Stimulated activated effector memory CD8-positive, alpha-beta T cell treated with anti-CD3 and anti-CD28 coated beads, Interleukin-12 subunit alpha, Interleukin-12 subunit beta, amount 100 ng/mL, for 72 hours (primary cell): ENCODE data around the gene GLRA2.

ENCODE experiments used
- ATAC-seq: fragments of 150-1000 bp; cut with Tn5 transposase; 2 replicates; pipeline ENCODE4 v1.10.0; 2021
- DNase-seq, 2 donors: peaks; one replicate each; pipeline ENCODE4 v3.0.0; 2021 to 2022; ENCODE audit warnings: low spot score in 2 of 2
- H3K27ac Mint-ChIP-seq: one replicate; pipeline ENCODE4 v1.8.0; 2022; ENCODE audit warnings: mild to moderate bottlenecking, mixed read lengths
- H3K36me3 Mint-ChIP-seq: one replicate; pipeline ENCODE4 v1.8.0; 2022; ENCODE audit warnings: mild to moderate bottlenecking, mixed read lengths
- H3K4me1 Mint-ChIP-seq: one replicate; pipeline ENCODE4 v1.8.0; 2022; ENCODE audit warnings: mixed read lengths
- H3K4me3 Mint-ChIP-seq: one replicate; pipeline ENCODE4 v1.8.0; 2022; ENCODE audit warnings: mild to moderate bottlenecking, mixed read lengths
- H3K9me3 Mint-ChIP-seq: one replicate; pipeline ENCODE4 v1.8.0; 2022; ENCODE audit warnings: mixed read lengths

Gene GLRA2

DNA sequence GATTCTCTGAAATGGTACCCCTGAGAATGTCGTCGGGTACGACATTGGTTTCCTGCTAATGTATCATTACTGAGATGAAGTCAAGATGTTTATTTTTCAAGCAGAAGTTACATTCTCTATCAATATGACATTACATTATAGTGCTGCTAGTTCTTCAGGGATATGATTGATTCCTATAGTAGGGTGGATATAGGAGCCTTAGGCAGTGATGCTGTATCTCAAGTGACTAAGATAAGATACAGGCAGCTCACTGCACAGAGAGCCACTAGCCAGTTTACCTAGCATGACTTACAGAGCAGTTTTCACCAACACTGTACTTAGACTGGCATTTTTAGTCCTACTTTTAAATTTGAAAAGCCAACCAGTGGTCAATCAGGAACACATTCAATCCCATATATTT, 188.6 kb downstream of the GLRA2 start:
- Mint-ChIP-seq H3K4me3 (no peak overlapping the region), H3K9me3 (no peaks in the 10 kb centered on the region), H3K27ac (no peak overlapping the region), H3K4me1 (no peaks in the 10 kb centered on the region), H3K36me3 (no peaks in the 10 kb centered on the region)
- DNase-seq, result no peak
- ATAC-seq, result no peak

DNA sequence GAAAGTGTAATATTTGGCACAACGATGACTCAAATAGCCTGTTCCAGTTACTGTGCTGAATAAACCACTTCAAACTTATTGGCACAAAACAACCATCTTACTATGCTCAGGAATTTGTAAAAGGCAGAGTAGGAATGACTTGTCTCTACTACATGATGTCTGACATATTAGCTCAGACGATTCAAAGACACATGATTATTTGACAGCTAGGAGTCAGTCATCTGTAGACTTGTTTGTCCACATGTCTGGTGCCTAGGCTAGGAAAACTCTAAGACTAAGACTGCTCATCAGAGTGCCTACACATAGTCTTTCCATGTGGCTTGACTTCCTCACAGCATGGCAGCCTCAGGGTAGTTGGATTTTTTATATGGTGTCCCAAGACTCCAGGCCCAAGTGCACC, 189.1 kb downstream of the GLRA2 start:
- no peak overlapping the region for H3K4me3 Mint-ChIP-seq
- H3K27ac Mint-ChIP-seq, result no peak overlapping the region
- no peak for DNase-seq
- no peaks in the 10 kb centered on the region for H3K4me1 Mint-ChIP-seq
- no peaks in the 10 kb centered on the region for H3K36me3 Mint-ChIP-seq
- no peak for ATAC-seq
- H3K9me3 Mint-ChIP-seq, result no peaks in the 10 kb centered on the region

DNA sequence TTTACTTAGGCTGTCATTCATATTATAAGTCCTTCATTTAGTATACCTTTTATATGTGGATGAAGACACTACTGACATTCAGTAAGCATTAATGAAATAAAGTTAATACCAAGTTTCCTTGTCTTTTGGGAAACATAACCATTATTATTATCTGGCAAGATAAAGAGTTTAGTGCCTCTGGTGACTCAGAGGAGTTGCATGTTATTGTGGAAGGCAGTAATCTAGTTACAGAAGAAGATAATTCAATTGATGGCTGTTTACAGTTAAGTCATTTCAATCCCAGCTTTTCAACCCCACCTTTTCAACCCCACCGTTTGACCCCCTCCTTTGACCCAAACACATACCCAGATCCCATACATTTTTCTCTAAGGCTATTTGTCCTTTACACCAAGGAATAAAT, 199.7 kb downstream of the GLRA2 start:
- H3K4me1 Mint-ChIP-seq, result no peaks in the 10 kb centered on the region
- H3K36me3 Mint-ChIP-seq, result no peaks in the 10 kb centered on the region
- DNase-seq, result no peak
- H3K27ac Mint-ChIP-seq, result no peak overlapping the region
- ATAC-seq, result no peak
- H3K4me3 Mint-ChIP-seq, result no peak overlapping the region
- H3K9me3 Mint-ChIP-seq, result no peaks in the 10 kb centered on the region

DNA sequence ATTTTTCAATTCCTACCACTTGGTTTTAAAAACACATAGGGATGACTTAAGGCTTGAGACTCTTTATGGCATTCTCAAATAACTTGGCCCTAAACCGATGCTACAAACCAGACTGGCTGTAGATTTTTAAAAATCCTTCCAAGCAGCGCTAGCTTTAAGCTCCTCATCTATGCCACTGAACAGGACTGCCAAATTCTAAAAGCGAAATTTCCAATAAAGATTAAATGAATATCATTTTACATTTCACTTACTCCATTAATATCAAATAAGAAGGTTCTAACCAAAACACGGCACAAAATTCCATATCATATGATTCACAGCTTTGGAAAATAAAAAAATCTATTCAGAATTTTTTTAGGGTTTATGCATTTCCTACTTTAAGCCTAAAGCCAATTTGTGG, 209.3 kb downstream of the GLRA2 start:
- H3K36me3 Mint-ChIP-seq, result no peaks in the 10 kb centered on the region

DNA sequence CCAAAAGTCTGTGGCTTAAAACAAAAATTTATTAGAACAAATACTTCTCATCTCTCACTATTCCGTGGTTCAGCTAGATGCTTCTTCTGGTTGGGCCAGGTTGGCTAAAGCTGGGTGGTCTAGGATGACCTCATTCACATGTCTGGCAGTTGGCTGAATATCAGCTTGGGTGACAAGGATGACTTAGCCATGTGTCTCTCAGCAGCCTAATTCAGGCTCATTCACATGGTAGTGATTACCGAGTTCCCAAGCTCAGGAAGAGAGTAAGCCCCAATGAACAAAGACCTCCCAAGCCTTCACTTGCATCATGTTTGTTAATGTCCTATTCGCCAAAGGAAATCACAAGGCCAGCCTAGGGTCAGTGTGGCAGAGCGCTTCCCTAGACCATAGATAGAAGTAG, 224.1 kb downstream of the GLRA2 start:
- no peaks in the 10 kb centered on the region for H3K4me1 Mint-ChIP-seq
- no peaks in the 10 kb centered on the region for H3K36me3 Mint-ChIP-seq
- DNase-seq, result no peak
- H3K4me3 Mint-ChIP-seq, result no peak overlapping the region
- no peaks in the 10 kb centered on the region for H3K9me3 Mint-ChIP-seq
- ATAC-seq, result no peak
- no peak overlapping the region for H3K27ac Mint-ChIP-seq

More for the DNA sequence above, 209.3 kb downstream of the GLRA2 start:
- H3K4me1 Mint-ChIP-seq, result no peaks in the 10 kb centered on the region
- H3K27ac Mint-ChIP-seq, result no peak overlapping the region
- ATAC-seq (no peak), DNase-seq (no peak)
- peaks cover 2% of the 10 kb centered on the region for H3K9me3 Mint-ChIP-seq
- H3K4me3 Mint-ChIP-seq, result no peak overlapping the region

DNA sequence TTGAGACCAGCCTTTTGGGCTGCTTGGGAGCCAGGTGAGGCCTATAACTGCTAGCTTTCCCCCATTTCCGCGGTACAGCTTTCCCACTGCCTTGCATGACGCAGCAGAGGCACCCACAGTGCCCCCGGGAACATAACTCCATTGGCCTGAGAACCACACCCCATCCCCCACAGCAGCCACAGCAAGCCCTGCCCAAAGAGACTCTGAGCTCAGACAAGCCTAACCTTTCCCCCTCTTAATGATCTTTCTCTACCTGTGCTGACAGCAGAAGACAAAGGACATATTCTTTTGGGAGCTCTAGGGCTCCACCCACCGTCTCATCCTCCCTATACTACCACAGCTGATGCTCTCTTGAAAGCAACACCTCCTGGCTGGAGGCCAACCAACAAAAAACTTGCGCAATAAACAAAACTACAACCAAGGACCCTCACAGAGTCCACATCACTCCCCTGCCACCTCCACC, 228.7 kb downstream of the GLRA2 start:
- H3K27ac Mint-ChIP-seq, result no peak overlapping the region
- DNase-seq (no peak), ATAC-seq (no peak)
- H3K36me3 Mint-ChIP-seq, result no peaks in the 10 kb centered on the region
- no peaks in the 10 kb centered on the region for H3K9me3 Mint-ChIP-seq
- H3K4me1 Mint-ChIP-seq, result no peaks in the 10 kb centered on the region
- H3K4me3 Mint-ChIP-seq, result no peak overlapping the region

DNA sequence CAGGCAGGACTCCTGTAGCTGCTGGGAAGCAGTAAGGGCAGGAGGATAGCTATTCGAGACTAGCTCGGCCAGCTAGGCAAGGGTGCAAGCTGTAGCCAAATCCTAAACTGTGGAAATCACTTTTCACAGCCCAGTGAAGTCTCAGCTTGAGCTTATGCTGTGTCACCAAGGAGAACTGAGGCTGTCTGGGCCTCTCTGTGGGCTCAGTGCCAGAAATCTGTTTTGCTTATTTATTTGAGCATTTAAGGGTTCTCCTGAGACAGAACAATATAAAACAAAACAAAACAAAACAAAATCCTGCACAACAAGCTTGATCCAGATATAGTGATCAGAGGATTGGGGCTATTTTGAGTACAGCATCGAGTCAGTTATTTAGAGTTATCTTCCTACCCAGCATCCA, 246.1 kb downstream of the GLRA2 start:
- Mint-ChIP-seq H3K36me3 (no peaks in the 10 kb centered on the region), H3K4me3 (no peak overlapping the region), H3K27ac (no peak overlapping the region), H3K9me3 (peaks cover 5% of the 10 kb centered on the region), H3K4me1 (no peaks in the 10 kb centered on the region)
- DNase-seq (no peak), ATAC-seq (no peak)

DNA sequence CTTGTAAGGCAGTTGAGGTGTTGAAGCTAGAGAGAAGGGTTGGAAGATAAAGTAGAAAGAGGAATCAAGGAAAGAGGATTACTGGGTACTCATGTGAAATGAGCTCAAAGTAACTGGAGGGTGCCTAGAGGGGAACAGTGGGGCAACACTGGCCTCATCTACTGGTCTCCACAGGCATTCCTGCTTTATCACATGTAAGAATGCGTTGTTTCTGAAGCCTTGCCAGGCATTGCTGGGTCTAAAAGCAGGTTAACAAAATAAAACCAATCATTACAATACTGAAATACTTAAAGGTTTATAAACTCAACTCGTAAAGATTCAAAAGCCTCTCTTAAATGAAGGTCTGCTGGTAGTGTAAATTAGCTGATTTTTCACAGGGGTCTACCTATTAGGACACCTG, 247.6 kb downstream of the GLRA2 start:
- no peak overlapping the region for H3K4me3 Mint-ChIP-seq
- no peak overlapping the region for H3K27ac Mint-ChIP-seq
- H3K4me1 Mint-ChIP-seq, result no peaks in the 10 kb centered on the region
- DNase-seq (no peak), ATAC-seq (no peak)
- H3K36me3 Mint-ChIP-seq, result no peaks in the 10 kb centered on the region
- no peaks in the 10 kb centered on the region for H3K9me3 Mint-ChIP-seq

DNA sequence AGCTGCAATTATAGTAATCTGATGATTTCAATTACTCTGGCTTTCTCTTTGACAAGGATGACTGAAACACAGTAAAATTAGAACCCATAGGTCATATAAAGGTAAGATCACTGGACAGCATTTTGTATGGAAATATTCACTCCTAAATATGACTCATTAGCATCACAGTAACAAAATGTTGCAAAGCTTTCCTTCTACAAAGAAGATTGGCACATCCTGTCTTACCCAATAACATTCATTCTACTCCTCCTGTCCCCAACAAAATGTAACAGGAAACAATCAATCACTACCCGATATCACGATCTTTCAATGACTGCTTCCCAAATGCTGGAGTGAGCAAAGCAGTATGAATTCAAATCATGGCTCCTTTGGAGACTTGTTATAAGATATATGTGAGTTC, 248.2 kb downstream of the GLRA2 start:
- Mint-ChIP-seq H3K4me3 (no peak overlapping the region), H3K36me3 (no peaks in the 10 kb centered on the region), H3K27ac (no peak overlapping the region), H3K9me3 (no peaks in the 10 kb centered on the region), H3K4me1 (no peaks in the 10 kb centered on the region)
- DNase-seq (no peak), ATAC-seq (no peak)

DNA sequence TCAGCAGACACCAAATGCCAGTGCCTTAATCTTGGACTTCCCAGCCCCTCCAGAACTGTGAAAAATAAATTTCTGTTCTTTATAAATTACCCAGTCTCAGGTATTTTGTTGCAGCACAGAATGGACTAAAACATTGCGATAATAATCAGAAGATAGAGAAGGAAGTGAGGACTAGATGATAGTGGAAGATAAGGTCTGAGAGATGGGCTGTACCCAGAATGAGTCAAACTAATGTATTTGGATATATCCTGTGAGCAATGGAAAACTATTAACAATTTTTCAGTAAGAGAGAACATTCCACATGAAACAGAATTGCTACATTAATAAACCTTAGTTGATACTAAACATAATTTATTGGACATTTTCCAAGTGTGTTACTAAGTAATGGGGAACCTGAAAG, 250.2 kb downstream of the GLRA2 start:
- H3K36me3 Mint-ChIP-seq, result no peaks in the 10 kb centered on the region
- H3K4me3 Mint-ChIP-seq, result no peak overlapping the region
- no peaks in the 10 kb centered on the region for H3K4me1 Mint-ChIP-seq
- ATAC-seq, result no peak
- H3K27ac Mint-ChIP-seq, result no peak overlapping the region
- no peak for DNase-seq
- no peaks in the 10 kb centered on the region for H3K9me3 Mint-ChIP-seq
